GM12878 (cell line): ENCODE results near the gene AMPH. TPM values are rescaled to one million over a fixed set of nuclear protein-coding genes. Genes with fewer than 3 reads are reported as not detected.
A peak's percentile ranks its signal among the peaks of the same experiment; 100 is the strongest.

ENCODE experiments used
- ATAC-seq: fragments of 200-7000 bp; cut with Tn5 transposase; 3 replicates; pipeline ENCODE4 v1.9.1; 2020; ENCODE audit warnings: mild to moderate bottlenecking, moderate library complexity
- BruUV-seq: library from RNA; stranded (reverse); fragments of 400-500 nt; replicated peaks from 2 replicates; lab custom pipeline; 2021; lab: Mats Ljungman, UMichigan
- CTCF ChIA-PET: fragments of 300-600 bp; sonication (Branson Sonifier 250); formaldehyde crosslinking; extraction: SDS; loops from one replicate; lab custom pipeline; 2021; ENCODE audit warnings: inconsistent platforms; lab: Yijun Ruan, JAX
- POLR2A ChIA-PET: fragments of 350-600 bp; formaldehyde crosslinking; extraction: SDS; loops from one replicate; lab custom pipeline; 2021; ENCODE audit warnings: inconsistent platforms; lab: Charles Lee
- RAD21 ChIA-PET: fragments of 300-600 bp; sonication (Branson Sonifier 250); formaldehyde crosslinking; loops from one replicate; lab custom pipeline; 2023; ENCODE audit warnings: antibody characterized with exemption; ENCODE audit not compliant: unreplicated experiment; lab: Charles Lee
- SMC1A ChIA-PET: fragments of 300-600 bp; sonication (Branson Sonifier 250); formaldehyde crosslinking; loops from one replicate; lab custom pipeline; 2023; ENCODE audit not compliant: unreplicated experiment, uncharacterized antibody; lab: Charles Lee
- DNase-seq: peaks from one replicate; pipeline ENCODE4 v3.0.0-alpha.2; 2011; ENCODE audit warnings: low read depth, low spot score
- FAIRE-seq: peaks from 3 replicates; lab custom pipeline; 2011; peaks lifted over from hg19 to GRCh38; lab: Jason Lieb, UNC
- H2AFZ ChIP-seq: 2 replicates; pipeline ENCODE4 v1.6.0; 2011; ENCODE audit warnings: low read depth, low read length, control low read depth; ENCODE audit not compliant: control insufficient read depth
- H3K27ac ChIP-seq: 2 replicates; pipeline ENCODE4 v1.5.1; 2011; ENCODE audit warnings: control low read depth; ENCODE audit not compliant: control insufficient read depth, insufficient read depth
- H3K27me3 ChIP-seq, 2 experiments: replicated peaks in 1 of 2; 2 replicates each; pipeline versions ENCODE4 v1.6.0 to v1.6.1; 2011; ENCODE audit warnings: low read length in 1 of 2; ENCODE audit not compliant: control insufficient read depth in 2 of 2, insufficient read depth in 2 of 2
- H3K36me3 ChIP-seq, 2 experiments: 2 replicates each; pipeline ENCODE4 v1.5.1; 2011; ENCODE audit warnings: low read length in 1 of 2; ENCODE audit not compliant: control insufficient read depth in 2 of 2, insufficient read depth in 2 of 2
- H3K4me1 ChIP-seq: 2 replicates; pipeline ENCODE4 v1.6.1; 2011; ENCODE audit warnings: mild to moderate bottlenecking, low read length, moderate library complexity, mixed read lengths; ENCODE audit not compliant: control insufficient read depth, insufficient read depth
- H3K4me2 ChIP-seq: 2 replicates; pipeline ENCODE4 v1.6.0; 2011; ENCODE audit warnings: control low read depth; ENCODE audit not compliant: control insufficient read depth, insufficient read depth
- H3K4me3 ChIP-seq: fragments of 200-600 bp; sonication (generic); 2 replicates; pipeline ENCODE4 v1.5.1; 2016
- H3K79me2 ChIP-seq: 2 replicates; pipeline ENCODE4 v1.6.0; 2011; ENCODE audit warnings: low read length; ENCODE audit not compliant: control insufficient read depth, insufficient read depth
- H3K9ac ChIP-seq: 2 replicates; pipeline ENCODE4 v1.8.0; 2011; ENCODE audit warnings: low read length, control low read depth, mixed read lengths; ENCODE audit not compliant: control insufficient read depth, insufficient read depth
- H3K9me3 ChIP-seq: replicated peaks from 3 replicates; pipeline ENCODE4 v1.5.1; 2011; ENCODE audit warnings: mild to moderate bottlenecking, low read length; ENCODE audit not compliant: control insufficient read depth, insufficient read depth
- H4K20me1 ChIP-seq: 2 replicates; pipeline ENCODE4 v1.6.0; 2011; ENCODE audit not compliant: control insufficient read depth, insufficient read depth
- CREM ChIP-seq: IDR thresholded peaks from 2 replicates; pipeline ENCODE4 v1.6.1; 2014; ENCODE audit warnings: antibody characterized with exemption, low read depth
- KLF5 ChIP-seq: fragments of 450-650 bp; IDR thresholded peaks from 2 replicates; pipeline ENCODE4 v1.6.1; 2014; ENCODE audit warnings: mild to moderate bottlenecking; ENCODE audit not compliant: partially characterized antibody
- RAD21 ChIP-seq: IDR thresholded peaks from 2 replicates; pipeline ENCODE4 v1.6.1; 2011; ENCODE audit warnings: mild to moderate bottlenecking, low read depth, low read length, moderate library complexity; ENCODE audit not compliant: insufficient read depth
- YBX1 ChIP-seq: fragments of 450-650 bp; IDR thresholded peaks from 2 replicates; pipeline ENCODE4 v1.6.1; 2016; ENCODE audit warnings: antibody characterized with exemption
- WGBS: methylation state at CpG from one replicate; pipeline ENCODE4 v1.1.6; 2016; ENCODE audit warnings: low lambda C conversion rate; ENCODE audit not compliant: insufficient replicate concordance, insufficient coverage; ENCODE audit errors: missing lambda C conversion rate; 5-methylcytosine and 5-hydroxymethylcytosine counted together
- in situ Hi-C: fragments of 300-500 bp; cut with MboI; formaldehyde crosslinking; loops from 9 replicates; pipeline ENCODE4 v1.14.3; 2018; ENCODE audit warnings: mixed read lengths
- intact Hi-C: fragments of 100-400 bp; cut with micrococcal nuclease; formaldehyde crosslinking; loops from one replicate; pipeline ENCODE4 v1.14.2; 2022; ENCODE audit not compliant: unreplicated experiment
- polyA plus RNA-seq, 11 experiments: library from polyadenylated mRNA; depleted of rRNA in 4 of 11; unstranded in 6 of 11; stranded (reverse) in 5 of 11; fragments of >200 nt; fragmentation: Nextera tagmentation in 4 of 11; fragmentation: Illumina TruSeq in 1 of 11; extraction: Ambion mirVana in 4 of 11; extraction: Trizol in 1 of 11; gene quantifications; 1 replicate in 1 of 11; 2 replicates in 10 of 11; pipeline versions ENCODE4 v1.2.1 to v1.2.3, GENCODE V29; 2011 to 2016; ENCODE audit warnings: inconsistent platforms in 2 of 11, missing spikeins in 2 of 11, low read depth in 1 of 11
- total RNA-seq, 4 experiments: library from RNA; depleted of rRNA in 3 of 4; stranded (reverse); fragments of >200 nt in 3 of 4; fragmentation: Illumina TruSeq in 1 of 4; extraction: Trizol in 1 of 4; gene quantifications; 2 replicates each; pipeline versions ENCODE4 v1.2.1 to v1.2.3, GENCODE V29; 2013 to 2021
- TF ChIP-seq, protein P1 (sequence below), 3 experiments: IDR thresholded peaks in 2 of 3; conservative IDR thresholded peaks in 1 of 3; 2 replicates each; pipeline ENCODE4 v1.5.1; 2011; ENCODE audit warnings: low read depth in 3 of 3, low read length in 3 of 3, mild to moderate bottlenecking in 3 of 3, control low read depth in 2 of 3, moderate library complexity in 2 of 3, inconsistent platforms in 1 of 3, mixed read lengths in 1 of 3; ENCODE audit not compliant: control insufficient read depth in 2 of 3, insufficient read depth in 1 of 3; ENCODE audit errors: extremely low read depth in 1 of 3

The AMPH gene
- total and polyA plus RNA-seq, 10 of the 15 experiments (the other 5 are each of a cell fraction or from before 2014, with no cell fraction given) = 0.03 to 0.24 (median 0.08) TPM; not detected in 2

GRCh38 chr7:38374507-38374906 lies 256.7 kb downstream of the AMPH start:
- Histone ChIP-seq H3K79me2 (peaks cover 4% of the 10 kb centered on the region), H3K9me3 (no peaks in the 10 kb centered on the region), H2AFZ (no peak overlapping the region), H3K9ac (no peak overlapping the region), H3K36me3 (no peaks in the 10 kb centered on the region), H3K4me2 (no peak overlapping the region), H3K4me3 (no peak overlapping the region), H3K27ac (no peak overlapping the region), H3K27me3 (no peaks in the 10 kb centered on the region), H4K20me1 (no peaks in the 10 kb centered on the region), H3K4me1 (peaks cover 7% of the 10 kb centered on the region)
- RAD21 ChIA-PET = interaction anchor here (0.6 to 2.2 kb wide), 13 partner anchors 20 to 474 kb away, joined by 3 to 11 read pairs (median 4); no protein-coding TSS in a partner anchor
- FAIRE-seq (no peak), DNase-seq (no peak), ATAC-seq (peak; percentile 53)
- POLR2A ChIA-PET = no interaction called here
- TF ChIP-seq RAD21 (peak; percentile 48; the same call in 1 of the 2 replicates), CREM (no peak), KLF5 (no peak), YBX1 (no peak)
- TF ChIP-seq, protein P1, sequence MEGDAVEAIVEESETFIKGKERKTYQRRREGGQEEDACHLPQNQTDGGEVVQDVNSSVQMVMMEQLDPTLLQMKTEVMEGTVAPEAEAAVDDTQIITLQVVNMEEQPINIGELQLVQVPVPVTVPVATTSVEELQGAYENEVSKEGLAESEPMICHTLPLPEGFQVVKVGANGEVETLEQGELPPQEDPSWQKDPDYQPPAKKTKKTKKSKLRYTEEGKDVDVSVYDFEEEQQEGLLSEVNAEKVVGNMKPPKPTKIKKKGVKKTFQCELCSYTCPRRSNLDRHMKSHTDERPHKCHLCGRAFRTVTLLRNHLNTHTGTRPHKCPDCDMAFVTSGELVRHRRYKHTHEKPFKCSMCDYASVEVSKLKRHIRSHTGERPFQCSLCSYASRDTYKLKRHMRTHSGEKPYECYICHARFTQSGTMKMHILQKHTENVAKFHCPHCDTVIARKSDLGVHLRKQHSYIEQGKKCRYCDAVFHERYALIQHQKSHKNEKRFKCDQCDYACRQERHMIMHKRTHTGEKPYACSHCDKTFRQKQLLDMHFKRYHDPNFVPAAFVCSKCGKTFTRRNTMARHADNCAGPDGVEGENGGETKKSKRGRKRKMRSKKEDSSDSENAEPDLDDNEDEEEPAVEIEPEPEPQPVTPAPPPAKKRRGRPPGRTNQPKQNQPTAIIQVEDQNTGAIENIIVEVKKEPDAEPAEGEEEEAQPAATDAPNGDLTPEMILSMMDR (IDR thresholded peaks at IDR 0.05 in 2 of 3, conservative IDR thresholded peaks at IDR 0.05 in 1 of 3; ENCODE audit: control insufficient read depth in 2 of 3, extremely low read depth in 1 of 3, insufficient read depth in 1 of 3, low read depth in 3 of 3, low read length in 3 of 3) = peak; percentile 49 to 72 (median 55)
- CTCF ChIA-PET = interaction anchor here (0.6 to 6.9 kb wide), 36 partner anchors 9 to 1833 kb away, joined by 3 to 77 read pairs (median 5); partner anchors contain the start of gene SFRP4
- 27% methylated on average over 6 of the region's 6 CpGs for WGBS
- BruUV-seq = no TSS peak
- in situ Hi-C loops = loop anchor here (25.0 kb wide), 1 partner anchor 1363 kb away; no protein-coding TSS in a partner anchor
- intact Hi-C loops = loop anchor here (5.0 kb wide), 1 partner anchor 37 kb away; no protein-coding TSS in a partner anchor
- SMC1A ChIA-PET = interaction anchor here (0.6 to 3.6 kb wide), 14 partner anchors 9 to 457 kb away, joined by 3 to 19 read pairs (median 4); partner anchors contain the start of gene SFRP4
